IPS-20b (cell line): Measurements from ENCODE around the gene NECTIN4.
"Not testable (repeated sequence)": the region's sequence is repeated elsewhere in the genome, so short reads cannot be mapped to it uniquely, and the experiment has no call there.

Experiments
- H3K27ac ChIP-seq: one replicate; pipeline ENCODE4 v1.5.1; 2013; ENCODE audit warnings: low read length
- H3K27me3 ChIP-seq: 2 replicates; pipeline ENCODE4 v1.6.1; 2013; ENCODE audit warnings: mild to moderate bottlenecking, low read length, inconsistent platforms; ENCODE audit not compliant: insufficient read depth
- H3K36me3 ChIP-seq: 2 replicates; pipeline ENCODE4 v1.6.1; 2013; ENCODE audit warnings: low read depth, mild to moderate bottlenecking, inconsistent platforms, low read length, moderate library complexity; ENCODE audit not compliant: insufficient read depth
- H3K4me1 ChIP-seq: 2 replicates; pipeline ENCODE4 v1.6.1; 2013; ENCODE audit warnings: mild to moderate bottlenecking, control low read depth, inconsistent platforms, low read length, moderate library complexity; ENCODE audit not compliant: insufficient read depth
- H3K4me3 ChIP-seq: 2 replicates; pipeline ENCODE4 v1.5.1; 2013; ENCODE audit warnings: mild to moderate bottlenecking, low read length, inconsistent platforms
- H3K9ac ChIP-seq: 2 replicates; pipeline ENCODE4 v1.6.1; 2013; ENCODE audit warnings: low read depth, mild to moderate bottlenecking, inconsistent platforms, low read length, moderate library complexity
- H3K9me3 ChIP-seq: 2 replicates; pipeline ENCODE4 v1.6.1; 2013; ENCODE audit warnings: mild to moderate bottlenecking, low read depth, low read length, inconsistent platforms; ENCODE audit not compliant: insufficient read depth

Gene NECTIN4

DNA sequence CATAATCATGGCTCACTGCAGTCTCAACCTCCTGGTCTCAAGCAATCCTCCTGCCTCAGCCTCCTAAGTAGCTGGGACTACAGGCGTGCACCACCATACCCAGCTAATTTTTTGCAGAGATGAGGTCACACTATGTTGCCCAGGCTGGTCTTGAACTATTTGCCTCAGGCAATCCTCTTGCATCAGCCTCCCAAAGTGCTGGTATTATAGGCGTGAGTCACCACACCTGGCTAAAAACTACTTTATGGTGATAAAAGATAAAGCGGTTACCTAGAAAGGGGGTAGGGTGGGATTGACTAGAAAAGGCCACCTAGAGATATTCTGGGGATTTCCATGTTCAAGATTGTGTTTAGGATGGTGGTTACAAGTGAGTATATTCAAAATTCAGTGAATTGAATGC lies 55.6 kb downstream of the NECTIN4 start:
- Histone ChIP-seq H3K4me1 (peaks cover 10% of the 10 kb centered on the region; the same call in 1 of the 2 replicates), H3K27ac (no peak overlapping the region), H3K27me3 (no peaks in the 10 kb centered on the region)

DNA sequence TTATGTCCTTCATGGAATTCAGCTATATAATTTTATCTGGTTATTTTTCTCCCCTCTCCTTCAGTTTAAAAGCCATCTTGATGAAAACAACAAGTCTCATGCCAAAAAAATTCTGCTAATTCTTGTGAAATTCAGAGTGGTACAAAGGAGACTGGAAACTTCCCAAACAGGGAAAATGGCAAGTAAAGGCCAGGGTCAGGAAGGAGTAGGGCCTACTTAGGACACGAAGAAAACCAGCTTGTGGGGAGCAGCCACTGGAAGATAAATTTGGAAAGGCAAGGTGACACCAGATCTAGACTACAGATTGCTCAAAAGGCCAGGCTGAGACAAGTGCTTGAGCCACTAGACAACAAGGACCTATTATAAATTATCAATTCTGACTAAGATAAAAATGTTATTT lies 56.9 kb downstream of the NECTIN4 start:
- H3K27ac ChIP-seq, result no peak overlapping the region
- peaks cover 2% of the 10 kb centered on the region; the same call in 1 of the 2 replicates for H3K36me3 ChIP-seq
- H3K4me3 ChIP-seq, result no peak overlapping the region
- no peaks in the 10 kb centered on the region for H3K27me3 ChIP-seq
- peaks cover 10% of the 10 kb centered on the region; the same call in 1 of the 2 replicates for H3K4me1 ChIP-seq
- H3K9me3 ChIP-seq, result no peaks in the 10 kb centered on the region
- H3K9ac ChIP-seq, result no peak overlapping the region

More for the DNA sequence above, 55.6 kb downstream of the NECTIN4 start:
- Histone ChIP-seq H3K4me3 (no peak overlapping the region), H3K36me3 (peaks cover 6% of the 10 kb centered on the region; the same call in 1 of the 2 replicates), H3K9ac (no peak overlapping the region), H3K9me3 (no peaks in the 10 kb centered on the region)

DNA sequence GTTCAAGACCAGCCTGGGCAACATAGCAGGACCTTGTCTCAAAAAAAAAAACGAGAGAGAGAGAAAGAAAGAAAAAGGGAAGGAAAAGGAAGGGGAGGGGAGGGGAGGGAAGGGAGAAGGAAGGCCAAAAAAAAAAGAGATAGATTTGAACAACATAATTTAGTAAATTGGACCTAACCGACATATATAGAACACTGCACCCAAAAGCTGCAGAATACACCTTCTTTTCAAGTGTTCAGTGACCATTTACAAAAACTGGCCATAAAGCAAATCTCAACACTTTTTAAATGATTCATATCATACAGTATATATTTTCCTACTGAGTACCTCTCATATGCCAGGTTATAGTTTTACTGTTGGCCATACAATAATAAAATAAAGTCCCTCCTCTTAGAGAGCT lies 57.5 kb downstream of the NECTIN4 start:
- no peak overlapping the region for H3K4me3 ChIP-seq
- no peaks in the 10 kb centered on the region for H3K36me3 ChIP-seq
- H3K9me3 ChIP-seq, result no peaks in the 10 kb centered on the region
- H3K27me3 ChIP-seq, result no peaks in the 10 kb centered on the region
- H3K4me1 ChIP-seq, result peaks cover 10% of the 10 kb centered on the region; the same call in 1 of the 2 replicates
- H3K27ac ChIP-seq, result no peak overlapping the region
- H3K9ac ChIP-seq, result no peak overlapping the region

DNA sequence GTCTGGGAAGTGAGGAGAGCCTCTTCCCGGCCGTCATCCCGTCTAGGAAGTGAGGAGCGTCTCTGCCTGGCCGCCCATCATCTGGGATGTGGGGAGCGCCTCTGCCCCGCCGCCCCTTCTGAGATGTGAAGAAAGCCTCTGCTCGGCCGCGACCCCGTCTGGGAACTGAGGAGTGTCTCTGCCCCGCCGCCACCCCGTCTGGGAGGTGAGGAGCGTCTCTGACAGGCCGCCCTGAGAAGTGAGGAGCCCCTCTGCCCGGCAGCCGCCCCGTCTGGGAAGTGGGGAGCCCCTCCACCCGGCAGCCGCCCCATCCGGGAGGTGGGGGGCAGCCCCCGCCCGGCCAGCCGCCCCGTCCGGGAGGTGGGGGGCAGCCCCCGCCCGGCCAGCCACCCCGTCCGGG lies 59.9 kb downstream of the NECTIN4 start:
- H3K27me3 ChIP-seq, result not testable (repeated sequence)

GRCh38 chr1:161026954-161027353 lies 62.4 kb downstream of the NECTIN4 start:
- not testable (repeated sequence) for H3K36me3 ChIP-seq, H3K4me1 ChIP-seq, H3K9ac ChIP-seq, H3K4me3 ChIP-seq, H3K27ac ChIP-seq, H3K9me3 ChIP-seq, H3K27me3 ChIP-seq

More for the DNA sequence above, 59.9 kb downstream of the NECTIN4 start:
- not testable (repeated sequence) for H3K9ac ChIP-seq, H3K36me3 ChIP-seq, H3K4me3 ChIP-seq, H3K4me1 ChIP-seq, H3K9me3 ChIP-seq, H3K27ac ChIP-seq

DNA sequence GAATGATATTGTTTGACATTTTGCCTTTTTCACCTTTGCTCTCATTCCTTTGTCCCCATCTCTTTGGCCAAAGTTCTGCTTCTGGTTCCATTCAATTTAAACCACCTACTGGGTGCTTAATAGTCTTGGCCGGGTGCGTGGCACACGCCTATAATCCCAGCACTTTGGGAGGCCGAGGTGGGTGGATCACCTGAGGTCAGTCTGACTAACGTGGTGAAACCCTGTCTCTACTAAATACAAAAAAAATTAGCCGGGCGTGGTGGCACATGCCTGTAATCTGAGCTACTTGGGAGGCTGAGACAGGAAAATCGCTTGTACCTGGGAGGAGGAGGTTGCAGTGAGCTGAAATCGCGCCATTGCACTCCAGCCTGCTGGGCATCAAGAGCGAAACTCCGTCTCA lies 66.9 kb downstream of the NECTIN4 start:
- peaks cover 21% of the 10 kb centered on the region for H3K4me1 ChIP-seq
- not testable (repeated sequence) for H3K27ac ChIP-seq, H3K27me3 ChIP-seq, H3K4me3 ChIP-seq, H3K36me3 ChIP-seq, H3K9ac ChIP-seq, H3K9me3 ChIP-seq

- Histone ChIP-seq H3K36me3 (no peaks in the 10 kb centered on the region; the same call in 1 of the 2 replicates), H3K4me1 (peaks cover 24% of the 10 kb centered on the region), H3K4me3 (peak overlapping the region; percentile 87), H3K27me3 (no peaks in the 10 kb centered on the region), H3K9me3 (no peaks in the 10 kb centered on the region), H3K27ac (no peak overlapping the region), H3K9ac (peak overlapping the region; percentile 63; the same call in 1 of the 2 replicates)
These were observed 67.4 kb downstream of the NECTIN4 start for GRCh38 chr1:161021970-161022353.

- Histone ChIP-seq H3K9me3 (no peaks in the 10 kb centered on the region), H3K36me3 (no peaks in the 10 kb centered on the region; the same call in 1 of the 2 replicates), H3K9ac (peak overlapping the region; percentile 97; the same call in 1 of the 2 replicates), H3K4me1 (peaks cover 24% of the 10 kb centered on the region), H3K4me3 (peak overlapping the region; percentile 87), H3K27me3 (no peaks in the 10 kb centered on the region), H3K27ac (no peak overlapping the region)
These were observed 68.0 kb downstream of the NECTIN4 start for GRCh38 chr1:161021165-161021969.
